RPMI8226 (cell line): Measurements from ENCODE around the gene RPS6KA5.

Experiments
- DNase-seq: peaks from one replicate; pipeline ENCODE4 v3.0.0-alpha.2; 2015

Gene RPS6KA5

DNA sequence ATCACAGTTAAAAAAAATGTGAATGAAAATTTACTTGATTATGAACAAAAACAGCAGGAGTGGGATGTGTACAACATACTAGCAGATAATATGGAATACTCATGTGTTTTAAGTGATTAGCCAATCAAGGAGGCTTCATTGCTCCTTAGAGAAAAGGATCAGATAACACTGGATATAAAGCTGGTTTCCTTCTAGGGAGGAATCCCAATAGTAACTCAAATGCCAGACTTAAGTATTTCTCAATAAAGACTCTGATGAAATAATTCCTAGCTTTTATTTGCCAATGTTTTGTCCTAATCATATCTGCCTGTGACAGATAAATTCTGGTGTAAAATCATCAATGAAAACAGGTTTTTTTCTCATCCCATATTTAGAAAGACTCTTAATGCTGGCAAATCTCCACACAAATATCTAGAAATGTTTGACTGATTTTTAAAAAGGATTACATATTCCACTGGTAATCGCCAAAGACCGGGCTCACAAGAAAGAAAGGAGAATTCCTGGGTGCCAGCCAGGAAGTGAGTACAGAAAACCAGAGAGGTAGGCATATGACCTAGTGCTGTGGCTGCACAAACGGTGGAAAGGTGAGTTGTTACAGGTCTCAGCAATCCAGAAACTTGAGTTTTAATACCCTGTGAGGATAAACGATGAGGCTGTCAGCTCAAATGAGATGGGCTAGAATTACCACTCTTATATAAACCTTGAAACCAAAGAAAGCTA is 135.7 kb downstream of the RPS6KA5 start:
- no peak for DNase-seq

DNA sequence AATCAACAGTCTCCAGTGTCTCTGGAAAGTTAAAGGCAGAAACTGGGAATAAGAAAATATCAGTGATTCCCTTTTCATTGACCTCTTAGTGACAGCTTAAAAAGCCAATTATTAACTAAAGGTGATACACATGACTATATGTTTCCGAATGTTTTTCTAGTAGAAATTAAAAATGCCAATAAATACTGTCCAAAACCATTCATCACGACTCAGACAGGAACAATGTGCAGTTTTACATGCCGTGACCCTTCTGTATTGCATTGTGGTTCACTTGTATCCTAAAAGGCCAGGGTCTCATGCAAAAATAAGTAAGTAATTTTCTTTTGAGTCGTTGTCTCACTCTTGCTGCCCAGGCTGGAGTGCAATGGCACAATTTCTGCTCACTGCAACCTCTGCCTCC is 138.3 kb downstream of the RPS6KA5 start:
- no peak for DNase-seq

DNA sequence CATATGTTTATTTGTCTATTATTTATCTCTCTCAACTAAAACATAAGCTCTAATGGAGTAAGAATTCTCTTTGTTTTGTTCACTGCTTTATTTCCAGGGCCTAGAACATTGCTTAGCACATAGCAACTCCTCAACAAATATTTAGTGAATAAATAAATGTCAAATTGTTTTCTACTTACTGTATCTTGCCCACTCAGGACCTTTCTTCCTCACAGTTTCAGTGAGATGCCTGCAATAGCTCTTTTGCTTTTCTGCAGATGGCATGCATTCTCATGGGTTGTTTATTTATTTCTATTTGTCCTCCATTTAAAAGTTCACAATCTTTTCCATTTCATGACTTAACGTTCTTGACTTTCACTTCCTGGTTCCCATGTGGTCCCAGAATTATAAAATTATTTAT is 149.3 kb downstream of the RPS6KA5 start:
- no peak for DNase-seq

DNA sequence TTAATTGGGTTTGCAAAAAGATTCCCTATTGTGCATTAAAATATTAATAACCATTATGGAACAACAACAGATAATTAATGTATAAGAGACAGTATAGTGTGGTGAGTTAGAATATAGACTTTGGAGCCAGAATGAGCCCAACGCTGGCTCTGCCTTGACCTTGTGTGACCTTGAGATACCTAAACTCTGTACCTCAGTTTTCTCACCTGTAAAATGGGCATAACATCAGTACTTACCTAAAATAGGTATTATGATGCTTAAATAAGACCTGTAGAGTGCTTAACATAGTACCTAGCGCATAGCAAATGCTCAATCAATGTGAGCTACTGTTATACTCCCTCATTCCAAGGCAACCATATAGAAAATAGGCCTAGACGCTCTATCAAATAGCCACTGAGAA is 153.3 kb downstream of the RPS6KA5 start:
- DNase-seq, result no peak

DNA sequence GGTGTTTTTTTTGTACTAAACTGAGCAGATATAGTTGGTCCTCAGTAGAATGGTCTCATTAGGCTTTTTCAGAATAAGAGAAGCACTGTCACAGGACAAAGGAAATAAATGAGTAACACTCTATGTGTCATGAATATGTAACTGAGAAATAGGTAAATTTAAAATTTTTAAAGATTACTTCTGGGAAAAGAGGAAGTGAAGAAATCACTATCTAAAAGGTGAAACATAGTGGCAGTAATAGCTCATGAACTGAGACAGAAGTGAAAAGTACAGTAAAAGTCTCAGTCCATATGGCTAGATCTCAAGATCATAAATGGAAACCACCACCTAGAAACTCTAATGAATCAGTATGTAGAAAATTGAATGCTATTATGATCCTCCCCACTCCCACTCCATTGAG is 154.9 kb downstream of the RPS6KA5 start:
- DNase-seq, result peak; percentile 2

DNA sequence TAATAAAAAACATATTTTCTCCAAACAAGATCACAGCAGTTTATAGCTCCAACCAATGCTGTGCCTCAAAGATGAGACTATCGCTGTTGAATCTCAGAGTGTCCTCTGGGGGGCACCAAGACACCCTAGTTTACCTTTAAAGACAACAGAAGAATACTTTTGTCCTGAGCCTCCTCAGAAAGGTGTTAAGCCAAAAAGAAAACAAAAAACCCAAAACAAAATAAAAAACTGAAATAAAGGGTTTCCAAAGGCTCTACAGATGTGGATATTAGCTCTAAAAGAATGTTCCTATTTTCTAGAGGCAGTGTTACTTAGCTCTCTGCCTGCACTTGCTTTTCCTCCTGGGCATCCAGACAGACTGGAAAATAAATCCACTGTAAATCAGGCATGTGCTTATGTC is 157.3 kb downstream of the RPS6KA5 start:
- DNase-seq, result peak; percentile 49

DNA sequence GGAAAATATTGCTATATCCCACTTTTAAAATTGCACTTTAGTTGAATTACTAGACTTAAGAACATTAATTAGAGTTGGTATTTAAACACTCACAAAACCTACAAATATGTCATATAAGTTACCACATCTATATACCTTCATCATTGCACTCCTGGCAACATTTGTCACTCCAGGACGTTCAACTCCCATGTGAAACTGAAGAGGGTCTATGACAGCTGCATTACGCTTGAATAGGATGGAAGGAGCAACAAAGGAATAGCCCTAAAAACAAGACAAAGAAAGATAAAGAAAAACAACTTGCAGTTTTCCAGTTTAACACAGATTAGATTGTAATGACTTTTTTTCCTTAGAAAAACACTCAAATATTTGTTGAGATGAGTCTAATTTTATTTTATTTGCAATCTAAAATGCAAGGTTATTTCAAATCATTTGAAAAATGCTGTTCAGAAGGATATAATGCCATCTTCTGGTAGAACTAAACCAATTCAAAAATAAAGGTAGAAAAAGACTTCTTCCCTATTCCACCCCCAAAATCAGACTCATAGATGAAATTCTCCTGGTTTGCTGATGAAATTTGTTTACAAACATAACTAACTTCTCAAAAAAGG is 159.9 kb downstream of the RPS6KA5 start:
- DNase-seq, result no peak

DNA sequence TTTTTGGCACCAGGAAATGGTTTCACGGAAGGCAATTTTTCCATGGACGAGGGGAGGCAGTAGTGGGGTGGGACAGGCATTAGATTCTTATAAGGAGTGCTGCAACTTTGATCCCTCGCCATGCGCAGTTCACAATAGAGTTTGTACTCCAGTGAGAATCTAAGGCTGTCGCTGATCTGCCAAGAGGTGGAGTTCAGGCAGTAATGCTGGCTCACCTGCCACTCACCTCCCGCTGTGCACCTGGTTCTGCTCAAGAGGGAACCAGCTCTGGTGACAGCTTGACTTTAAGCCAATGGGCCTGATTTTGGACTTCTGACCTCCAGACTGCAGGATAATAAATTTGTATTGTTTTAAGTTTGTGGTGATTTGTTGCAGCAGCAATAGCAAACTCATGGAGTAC is 163.4 kb downstream of the RPS6KA5 start:
- no peak for DNase-seq

DNA sequence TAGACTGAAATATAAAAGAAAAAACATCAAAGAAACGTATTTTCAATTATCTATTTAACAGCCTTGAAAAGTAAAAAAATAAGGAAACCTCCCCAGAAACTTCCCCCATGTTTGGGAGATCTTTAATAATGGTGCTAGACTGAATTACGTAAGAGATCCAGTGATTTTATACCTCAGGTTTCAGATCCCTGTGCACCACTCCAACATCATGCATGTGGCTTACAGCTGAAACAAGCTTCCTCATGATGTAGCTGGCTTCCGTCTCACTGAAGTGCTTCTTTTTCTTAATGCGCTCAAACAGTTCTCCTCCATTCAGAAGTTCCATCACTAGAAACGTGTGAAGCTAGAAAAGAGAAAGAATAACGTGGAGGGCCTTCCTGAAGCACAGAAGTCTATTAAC is 166.2 kb downstream of the RPS6KA5 start:
- DNase-seq, result no peak

DNA sequence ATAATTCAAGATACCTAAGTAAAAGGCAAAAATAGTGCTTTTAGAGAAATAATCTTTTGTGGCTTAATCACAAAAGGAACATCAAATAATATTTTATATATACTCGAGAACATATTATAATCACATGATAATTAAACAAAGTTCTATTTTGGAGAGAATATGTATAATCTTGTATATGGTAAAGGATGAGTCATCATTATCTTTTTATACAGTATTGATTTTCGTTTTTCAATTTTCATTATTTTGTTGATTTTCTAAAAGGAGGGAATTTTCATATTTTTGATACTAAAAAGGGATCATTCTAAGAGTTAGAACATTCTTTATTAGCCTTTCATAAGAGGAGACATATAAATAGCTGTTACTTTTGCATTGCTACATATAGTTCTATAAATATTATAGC is 166.9 kb downstream of the RPS6KA5 start:
- DNase-seq, result no peak

DNA sequence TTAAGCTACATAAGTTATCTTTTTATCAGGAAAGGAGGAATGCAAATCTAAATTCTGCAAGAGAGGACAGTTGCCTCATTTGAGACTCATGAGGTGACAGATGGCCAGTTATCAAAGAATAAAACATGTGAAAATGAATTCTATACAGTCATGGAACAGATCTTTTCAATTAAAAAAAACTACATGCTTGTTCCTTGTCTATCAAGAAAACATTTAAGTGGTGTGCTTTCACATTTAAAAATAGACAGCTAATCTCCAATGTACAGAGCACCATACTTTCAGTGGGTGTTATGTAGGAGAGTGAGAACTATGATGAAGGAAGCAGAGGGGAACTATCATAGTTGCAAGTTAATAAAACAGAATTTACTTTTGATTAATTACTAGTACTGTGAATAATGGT is 167.5 kb downstream of the RPS6KA5 start:
- DNase-seq, result no peak

DNA sequence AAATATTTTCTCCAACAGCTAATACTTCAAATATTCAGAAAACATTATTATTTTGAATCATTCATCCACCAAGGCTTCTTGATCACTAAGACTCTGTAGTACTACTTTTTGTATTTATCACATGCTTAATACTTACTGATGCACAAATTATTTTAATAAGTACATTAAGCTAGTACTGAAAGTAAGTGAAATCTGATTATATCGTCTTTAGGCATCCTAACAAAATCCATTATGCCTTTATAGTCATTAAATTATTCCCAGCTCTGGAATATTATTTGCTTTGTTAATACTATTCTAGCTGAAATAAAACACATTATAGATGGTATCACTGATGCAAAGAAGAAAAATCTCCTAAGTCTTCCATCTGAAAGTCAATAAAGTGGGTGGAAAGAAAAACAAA is 169.1 kb downstream of the RPS6KA5 start:
- no peak for DNase-seq

DNA sequence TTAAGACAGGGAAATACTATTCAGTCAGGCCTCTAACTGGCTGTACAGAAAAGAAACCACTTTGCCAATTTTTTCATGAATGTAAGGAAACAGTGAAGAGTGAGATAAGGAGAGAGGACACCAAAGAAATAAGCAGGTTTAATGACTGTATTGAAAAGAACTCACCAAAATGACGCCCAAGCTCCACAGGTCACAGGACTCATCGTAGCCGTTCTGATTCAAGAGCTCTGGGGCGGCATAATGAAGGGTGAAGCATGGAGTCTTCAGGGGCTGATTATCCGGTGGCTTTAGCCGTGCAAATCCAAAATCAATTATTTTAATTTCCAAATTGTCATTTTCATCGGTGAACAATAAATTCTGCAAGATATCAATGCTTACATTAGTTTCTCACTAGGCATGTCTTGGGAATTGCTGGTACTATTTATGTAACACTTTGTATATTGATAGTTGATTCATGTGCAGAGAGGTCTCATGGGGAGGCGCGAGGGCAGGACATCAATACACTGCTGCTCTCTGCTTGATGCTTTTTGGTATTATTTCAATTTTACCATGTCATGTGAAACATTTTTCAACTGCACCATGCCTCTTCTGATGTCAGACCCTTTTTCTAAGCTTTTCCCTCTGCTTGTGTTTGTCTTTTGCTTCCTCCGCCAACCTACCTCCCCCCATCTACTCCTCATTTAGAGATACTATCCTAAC is 170.0 kb downstream of the RPS6KA5 start:
- no peak for DNase-seq

DNA sequence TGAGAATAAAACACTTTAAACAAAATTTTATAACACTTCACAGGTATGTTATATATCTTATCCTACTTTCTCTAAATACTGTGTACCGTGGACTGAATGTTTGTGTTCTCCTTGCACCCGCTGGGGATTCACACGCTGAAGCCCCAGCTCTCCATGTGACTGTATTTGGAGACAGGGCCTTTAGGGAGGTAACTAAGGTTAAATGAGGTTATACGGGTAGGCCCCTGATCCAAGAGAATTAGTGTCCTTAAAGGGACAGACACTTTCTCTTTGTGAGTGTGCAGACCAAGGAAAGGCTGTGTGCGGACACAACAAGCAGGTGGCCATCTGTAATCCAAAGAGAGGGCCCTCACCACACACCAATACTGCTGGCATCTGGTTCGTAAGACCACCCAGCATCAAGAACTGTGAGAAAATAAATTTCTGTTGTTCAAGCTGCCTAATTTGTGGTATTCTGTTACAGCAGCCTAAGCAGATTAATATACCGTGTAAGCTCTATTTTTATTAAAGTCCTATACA is 174.1 kb downstream of the RPS6KA5 start:
- DNase-seq, result no peak

DNA sequence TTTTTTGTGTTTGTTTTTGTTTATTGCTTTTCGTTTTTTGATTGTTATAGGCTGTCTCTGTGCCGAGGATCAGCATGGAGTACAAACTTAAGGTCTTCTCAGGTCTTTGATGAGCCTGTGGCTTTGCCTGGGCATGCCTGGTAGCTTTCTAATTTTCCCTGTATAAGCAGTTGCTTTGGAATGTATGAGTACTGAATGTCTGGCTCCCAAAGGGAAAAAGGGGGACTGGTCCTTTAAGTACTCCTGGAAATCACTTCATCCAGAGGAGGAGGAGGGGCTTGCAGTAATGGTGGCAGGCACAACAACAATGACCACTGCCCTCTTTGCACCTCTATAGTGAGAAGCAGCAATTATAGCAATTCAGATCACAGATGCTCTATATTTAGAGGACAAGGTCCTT is 176.7 kb downstream of the RPS6KA5 start:
- no peak for DNase-seq

DNA sequence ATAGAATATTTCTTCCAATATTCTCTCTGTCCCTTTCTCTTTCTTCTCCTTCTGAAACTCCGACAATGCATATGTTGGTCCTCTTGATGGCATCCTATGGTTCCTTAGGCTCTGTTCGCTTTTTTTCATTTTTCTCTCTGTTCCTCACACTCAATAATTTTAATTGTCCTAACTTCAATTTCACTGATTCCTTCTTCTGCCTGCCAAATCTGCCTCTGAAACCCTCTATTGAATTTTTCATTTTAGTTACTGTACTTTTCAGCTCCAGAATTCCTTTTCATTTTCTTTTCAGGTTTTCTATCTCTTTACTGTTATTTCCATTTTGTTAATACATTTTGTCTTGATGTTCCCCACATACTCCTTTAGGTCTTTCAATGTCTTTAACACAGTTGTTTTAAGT is 177.2 kb downstream of the RPS6KA5 start:
- DNase-seq, result no peak

DNA sequence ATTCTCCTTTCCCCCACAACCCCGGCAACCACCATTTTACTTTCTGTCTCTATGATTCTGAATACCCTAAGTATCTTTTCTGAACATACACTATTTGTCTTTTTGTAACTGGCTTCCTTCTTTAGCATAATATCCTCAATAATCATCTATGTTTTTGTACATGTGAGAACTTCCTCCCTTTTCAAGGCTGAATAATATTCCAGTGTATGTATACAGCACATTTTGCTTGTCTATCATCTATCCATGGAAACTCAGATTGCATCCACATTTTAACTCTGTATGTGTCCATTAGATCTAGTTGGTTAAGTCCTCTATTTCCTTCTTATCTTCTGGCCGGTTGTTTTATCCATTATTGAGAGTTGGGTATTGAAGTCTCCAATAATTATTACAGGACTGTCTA is 180.2 kb downstream of the RPS6KA5 start:
- no peak for DNase-seq

DNA sequence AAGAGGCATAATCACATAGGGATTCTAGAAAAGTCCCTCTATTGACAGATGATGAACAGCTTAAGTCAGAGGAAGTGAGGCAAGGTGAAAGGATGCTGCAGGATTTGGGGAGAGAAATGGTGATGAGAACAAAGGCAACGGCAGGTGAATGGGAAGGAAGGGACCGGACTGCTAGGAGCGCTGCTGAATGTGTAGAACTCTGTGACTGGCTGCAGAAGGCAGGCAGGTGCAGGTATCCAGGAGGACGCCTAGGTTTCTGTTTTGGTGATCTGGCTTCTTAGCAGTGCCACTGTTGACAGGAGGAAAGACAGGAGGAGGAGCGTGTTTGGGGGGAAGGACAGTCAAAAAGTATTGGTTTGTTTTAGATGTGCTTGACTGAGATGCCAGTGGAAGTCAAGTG is 185.8 kb downstream of the RPS6KA5 start:
- no peak for DNase-seq

DNA sequence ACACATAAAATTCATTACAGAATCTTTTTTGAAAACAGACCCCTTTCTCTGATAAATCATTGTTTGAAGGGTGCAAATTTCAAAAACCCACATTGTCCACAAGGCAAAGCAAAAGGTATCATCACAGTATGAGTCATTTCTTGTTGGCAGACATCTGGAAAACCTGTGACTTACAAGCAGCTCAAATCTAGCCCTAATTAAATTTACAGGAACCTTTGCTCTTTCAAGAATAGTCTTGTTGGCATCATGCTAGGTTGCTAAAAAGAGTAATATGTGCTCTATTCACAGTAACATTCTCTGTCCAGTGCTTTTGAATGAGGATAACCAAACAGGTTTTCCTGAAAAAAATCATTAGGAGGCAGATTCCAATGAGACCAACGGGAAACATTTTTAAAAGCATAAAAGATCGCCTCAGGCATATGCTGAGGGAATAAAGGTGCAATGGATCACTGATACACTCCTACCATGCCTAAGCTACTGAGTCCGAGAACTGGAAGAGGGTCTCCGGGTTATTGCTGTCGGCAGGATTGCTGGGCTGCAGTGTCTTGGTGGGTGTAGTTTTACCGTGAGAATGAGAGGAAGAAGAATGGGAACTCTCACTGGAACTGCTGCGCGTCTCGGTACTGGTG is 188.7 kb downstream of the RPS6KA5 start:
- DNase-seq, result no peak

DNA sequence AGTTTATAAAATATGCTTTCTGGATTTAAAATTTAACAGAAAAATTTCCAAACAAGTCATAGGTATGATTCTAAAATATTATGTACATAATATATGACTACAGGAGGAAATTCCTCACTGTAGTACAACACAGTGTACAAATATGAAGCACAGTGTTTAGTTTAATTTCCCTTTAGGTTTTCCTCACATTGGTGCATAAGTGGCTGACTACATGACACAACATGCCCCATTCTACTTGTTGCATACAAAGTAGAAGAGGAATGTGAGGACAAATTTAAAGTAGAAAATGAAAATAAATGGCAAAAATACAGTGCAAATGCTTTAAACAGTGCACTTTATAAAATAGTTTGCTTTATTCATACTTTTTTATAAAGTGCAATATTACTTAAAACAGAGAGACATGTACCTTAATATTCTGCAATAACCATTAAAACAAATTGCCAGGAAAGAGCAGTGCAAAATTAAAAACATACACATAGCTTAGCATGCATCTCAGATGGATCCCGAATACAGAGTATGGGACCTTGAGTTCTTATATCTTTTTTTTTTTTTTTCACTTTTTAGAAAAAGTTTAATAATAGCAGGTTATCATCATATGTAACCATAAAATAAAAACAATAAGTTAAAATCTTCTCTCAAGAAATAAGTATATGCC is 189.4 kb downstream of the RPS6KA5 start:
- no peak for DNase-seq

DNA sequence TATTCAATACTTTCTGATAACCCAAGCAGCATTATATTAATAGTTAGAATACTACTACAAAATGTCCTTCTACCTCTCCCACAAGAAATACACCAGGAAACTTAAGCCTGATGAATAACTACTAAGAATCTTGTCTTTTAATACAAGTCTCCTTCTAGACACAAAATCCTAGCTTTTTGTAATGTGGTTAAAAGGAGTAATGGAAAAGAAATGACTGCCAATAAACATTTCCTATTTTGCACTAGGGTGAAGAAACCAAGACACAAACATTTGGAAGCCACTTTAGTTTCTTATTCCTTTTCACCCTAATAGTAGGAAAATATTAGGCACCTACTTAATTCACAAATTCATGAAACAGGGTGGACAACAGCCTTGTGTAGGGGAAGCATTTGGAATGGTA is 192.9 kb downstream of the RPS6KA5 start:
- no peak for DNase-seq

DNA sequence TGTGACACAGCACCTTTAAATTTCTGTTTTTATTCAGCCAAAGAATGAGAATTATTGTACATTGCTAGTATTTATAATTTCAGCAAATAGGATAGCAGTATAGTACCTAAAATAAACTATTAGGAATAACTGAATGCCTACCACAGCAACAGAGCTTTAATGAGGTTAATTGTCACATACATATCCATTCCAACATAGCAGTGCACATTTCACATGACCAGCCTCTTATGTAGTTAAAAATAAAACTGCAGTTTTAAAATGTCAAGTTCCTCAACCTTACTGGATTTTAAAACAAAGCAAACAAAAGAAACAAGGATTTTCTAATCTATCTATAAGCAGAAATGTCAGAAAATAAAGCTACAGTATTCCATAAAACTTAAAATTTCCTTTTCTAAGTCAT is 193.6 kb downstream of the RPS6KA5 start:
- DNase-seq, result no peak

DNA sequence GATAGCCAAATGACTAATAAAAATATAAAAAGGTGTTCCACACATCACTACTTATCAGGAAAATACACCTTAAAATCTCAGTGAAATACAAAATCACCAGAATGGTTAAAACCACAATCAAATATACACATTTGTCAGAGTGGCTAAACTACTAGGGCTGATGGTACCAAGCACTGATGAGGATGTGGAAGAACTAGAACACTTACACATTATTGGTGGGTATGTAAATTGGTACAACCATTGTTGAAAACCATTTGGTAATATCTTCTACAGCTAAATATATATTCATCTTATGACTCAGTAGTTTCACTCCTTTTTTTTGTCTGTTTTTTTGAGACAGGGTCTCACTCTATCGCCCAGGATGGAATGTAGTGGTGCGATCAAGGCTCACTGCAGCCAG is 195.7 kb downstream of the RPS6KA5 start:
- DNase-seq, result no peak
